GDM1 (cell line): ENCODE results near the gene SLC6A6.

Experiments used
- DNase-seq: peaks from one replicate; lab custom pipeline; 2025; lab: John Stamatoyannopoulos, UW

SLC6A6 gene

GRCh38 chr3:14470461-14470860 lies 68.1 kb downstream of the SLC6A6 start:
- DNase-seq = no peak

GRCh38 chr3:14471016-14471415 lies 68.6 kb downstream of the SLC6A6 start:
- DNase-seq = no peak

GRCh38 chr3:14471690-14472089 lies 69.3 kb downstream of the SLC6A6 start:
- DNase-seq = no peak

DNA sequence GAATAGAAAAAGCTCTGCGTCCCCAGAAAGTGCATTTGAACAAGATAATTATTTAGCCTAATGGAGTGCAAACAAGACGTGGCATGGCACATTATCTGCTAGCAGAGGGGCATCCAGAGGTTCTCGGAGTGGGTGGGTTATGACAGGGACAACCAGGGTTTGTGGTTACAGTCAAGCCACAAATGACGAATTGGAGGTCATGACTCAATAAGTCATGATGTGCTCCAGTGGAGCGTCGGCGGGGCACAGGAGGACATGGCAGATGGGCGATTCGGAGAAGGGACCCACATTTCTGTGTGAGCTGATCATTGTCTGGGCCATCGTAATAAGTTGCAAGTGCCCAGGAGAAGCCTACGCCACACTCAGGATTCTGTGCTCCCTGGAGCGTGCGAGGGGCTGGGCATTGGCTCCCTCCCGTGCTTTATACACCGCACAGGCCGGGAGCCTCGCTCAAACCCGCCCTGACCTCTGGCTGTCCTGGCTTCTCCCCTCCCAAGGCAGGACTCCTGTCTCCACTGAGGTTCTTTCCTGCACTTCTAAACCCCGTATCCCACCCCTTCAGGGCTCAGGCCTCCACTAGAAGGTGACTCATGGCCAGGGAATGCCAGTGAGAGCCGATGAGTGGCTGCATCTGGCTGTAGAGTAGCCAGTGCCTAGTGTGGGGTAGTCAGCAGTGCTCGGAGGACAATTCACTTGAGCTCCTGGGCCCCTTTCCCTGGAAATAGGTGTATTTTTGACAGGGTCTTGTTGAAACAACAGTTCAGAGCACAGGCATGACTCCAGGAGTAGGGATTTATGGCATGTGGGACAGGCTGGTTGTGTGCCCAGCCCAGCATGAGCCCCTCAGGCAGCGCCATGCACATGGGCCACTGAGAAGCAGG lies 70.3 kb downstream of the SLC6A6 start:
- DNase-seq = no peak

- DNase-seq = no peak
Measured at GRCh38 chr3:14473411-14473891, 71.0 kb downstream of the SLC6A6 start.

- no peak for DNase-seq
Measured at GRCh38 chr3:14474363-14475081, 72.1 kb downstream of the SLC6A6 start.

GRCh38 chr3:14475621-14476020 lies 73.2 kb downstream of the SLC6A6 start:
- no peak for DNase-seq

- no peak for DNase-seq
Measured at GRCh38 chr3:14476583-14477265, 74.3 kb downstream of the SLC6A6 start.

DNA sequence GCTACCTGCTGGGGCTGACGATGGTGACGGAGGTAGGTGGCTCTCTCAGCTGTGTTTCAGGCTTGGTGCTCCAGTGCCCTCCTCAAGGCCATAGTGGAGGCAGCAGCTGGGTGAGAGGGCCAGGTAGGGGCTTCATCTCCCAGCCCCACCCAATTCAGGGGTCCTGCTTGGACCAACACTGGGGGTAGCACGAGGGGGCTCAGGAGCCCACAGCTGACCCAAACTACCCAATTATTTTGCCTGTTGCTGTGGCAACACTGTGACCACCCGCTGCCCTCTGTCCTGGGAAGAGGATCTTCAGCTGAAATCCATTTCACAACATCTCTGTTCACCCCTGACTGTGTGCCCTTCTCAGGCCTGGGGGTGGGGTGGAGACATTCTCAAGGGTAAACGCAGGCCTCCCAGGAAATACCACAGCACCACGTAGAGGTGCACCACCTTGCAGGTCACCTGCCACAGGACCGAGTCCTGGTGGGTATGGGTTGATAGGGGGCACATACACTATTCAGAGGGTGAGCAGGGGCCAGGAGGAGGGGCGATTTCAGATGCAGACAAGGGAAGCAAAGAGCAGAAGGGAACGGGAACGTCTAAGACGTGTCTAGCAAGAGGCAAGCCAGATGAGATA lies 75.0 kb downstream of the SLC6A6 start:
- no peak for DNase-seq

GRCh38 chr3:14478956-14479550 lies 76.6 kb downstream of the SLC6A6 start:
- no peak for DNase-seq

DNA sequence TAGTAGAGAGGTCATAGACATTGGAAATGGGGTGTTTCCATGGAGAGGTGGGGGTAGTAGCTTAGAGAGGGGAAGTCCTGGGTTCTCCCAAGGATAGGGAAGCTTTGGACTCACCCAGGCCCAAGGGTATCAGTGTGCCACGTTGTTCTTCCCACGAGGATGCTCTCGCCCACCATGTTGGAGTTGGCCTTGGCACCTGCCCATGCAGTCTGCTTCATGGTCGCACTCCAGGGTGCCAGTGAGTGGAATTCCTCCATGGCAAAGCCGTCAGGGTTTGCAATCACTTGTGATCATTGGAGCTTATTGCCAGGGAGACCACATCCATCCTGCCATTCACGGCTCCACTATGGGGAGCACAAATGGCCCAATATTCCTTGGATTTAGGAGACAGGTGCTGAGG lies 77.2 kb downstream of the SLC6A6 start:
- DNase-seq = no peak

GRCh38 chr3:14480207-14481017 lies 78.0 kb downstream of the SLC6A6 start:
- no peak for DNase-seq

DNA sequence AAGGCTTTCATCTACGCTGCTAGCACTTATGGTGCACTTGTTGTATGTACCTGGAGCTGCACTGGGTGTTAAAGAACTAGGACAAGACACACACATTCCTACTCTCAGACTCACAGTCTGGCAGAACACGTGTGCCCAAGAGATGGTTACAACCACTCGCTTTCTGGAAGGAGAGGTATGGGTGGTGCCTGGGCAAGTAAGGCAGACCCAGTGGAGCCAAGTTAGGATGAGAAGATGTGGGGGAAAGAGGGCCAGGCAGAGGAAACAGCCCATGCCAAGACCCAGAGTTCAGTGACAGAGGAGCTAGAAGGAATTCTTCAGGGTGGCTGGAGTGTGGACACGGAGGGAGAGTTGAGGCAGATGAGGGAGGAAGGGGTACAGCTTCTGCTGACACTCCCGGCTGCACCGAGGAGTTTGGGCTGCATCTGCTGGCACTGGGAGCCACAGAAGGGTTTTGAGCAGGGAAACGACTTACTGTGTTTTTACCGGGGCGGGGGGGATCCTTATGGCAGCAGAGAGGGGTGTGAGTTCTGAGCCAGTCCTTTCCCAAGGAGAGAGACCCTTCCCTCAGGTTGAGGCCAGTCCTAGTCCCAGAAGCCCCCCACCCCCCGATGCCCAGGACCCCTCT lies 78.7 kb downstream of the SLC6A6 start:
- DNase-seq = no peak

DNA sequence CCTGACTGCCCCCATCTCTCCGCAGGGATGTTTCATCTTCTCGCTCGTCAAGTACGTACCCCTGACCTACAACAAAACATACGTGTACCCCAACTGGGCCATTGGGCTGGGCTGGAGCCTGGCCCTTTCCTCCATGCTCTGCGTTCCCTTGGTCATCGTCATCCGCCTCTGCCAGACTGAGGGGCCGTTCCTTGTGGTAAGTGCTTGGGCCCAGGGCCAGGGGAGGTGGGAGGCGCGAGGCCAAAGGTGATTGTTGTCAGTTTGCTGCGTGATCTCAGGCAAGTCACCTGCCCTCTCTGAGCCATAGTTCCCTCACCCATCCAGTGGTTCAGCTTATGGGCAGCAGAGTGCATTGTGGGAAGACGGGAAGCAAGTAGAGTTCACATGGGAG lies 79.2 kb downstream of the SLC6A6 start:
- DNase-seq = no peak

DNA sequence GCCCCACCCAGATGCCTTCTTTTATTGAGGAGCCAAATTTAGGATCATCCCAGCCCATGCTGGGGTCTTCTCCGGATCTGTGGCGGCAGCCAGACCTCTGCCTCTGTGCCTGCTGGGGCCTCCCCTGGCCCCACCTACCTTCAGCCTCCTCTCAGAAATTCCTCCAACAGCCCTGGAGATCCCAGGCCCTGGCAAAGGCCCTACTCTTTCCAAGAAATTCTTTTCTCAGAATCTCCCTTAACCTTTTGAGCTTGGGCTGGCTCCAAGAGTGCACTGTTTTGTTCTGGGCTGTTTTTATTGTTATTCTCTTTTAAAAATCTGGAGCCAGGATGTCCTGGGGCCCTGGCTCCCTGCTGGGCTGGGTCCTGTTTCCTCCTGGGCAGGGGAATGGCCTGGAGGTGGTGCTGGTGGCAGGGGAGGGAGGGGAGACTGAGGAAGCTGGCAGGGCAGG lies 79.9 kb downstream of the SLC6A6 start:
- no peak for DNase-seq

- no peak for DNase-seq
Measured at GRCh38 chr3:14483286-14483685, 80.9 kb downstream of the SLC6A6 start.

GRCh38 chr3:14484741-14485140 lies 82.3 kb downstream of the SLC6A6 start:
- no peak for DNase-seq

DNA sequence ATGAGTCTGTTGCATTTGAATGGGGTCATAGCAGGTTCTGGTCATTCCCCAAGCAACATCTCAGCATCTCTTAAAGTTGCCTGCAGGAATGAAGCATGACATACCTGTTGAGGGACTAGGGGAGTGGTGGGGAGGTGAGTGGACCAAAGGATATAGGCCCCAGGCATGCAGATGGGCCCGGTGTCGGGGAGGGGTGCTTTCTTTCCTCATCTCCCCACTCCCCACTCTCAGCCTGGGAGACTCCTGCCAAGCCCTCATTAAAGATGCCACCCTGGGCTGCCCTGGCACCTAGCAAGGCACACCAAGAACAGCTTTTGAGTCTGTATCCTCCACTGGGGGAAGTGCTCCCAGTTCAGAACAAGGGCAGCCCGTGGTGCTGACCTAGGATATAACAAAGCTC lies 83.6 kb downstream of the SLC6A6 start:
- no peak for DNase-seq

DNA sequence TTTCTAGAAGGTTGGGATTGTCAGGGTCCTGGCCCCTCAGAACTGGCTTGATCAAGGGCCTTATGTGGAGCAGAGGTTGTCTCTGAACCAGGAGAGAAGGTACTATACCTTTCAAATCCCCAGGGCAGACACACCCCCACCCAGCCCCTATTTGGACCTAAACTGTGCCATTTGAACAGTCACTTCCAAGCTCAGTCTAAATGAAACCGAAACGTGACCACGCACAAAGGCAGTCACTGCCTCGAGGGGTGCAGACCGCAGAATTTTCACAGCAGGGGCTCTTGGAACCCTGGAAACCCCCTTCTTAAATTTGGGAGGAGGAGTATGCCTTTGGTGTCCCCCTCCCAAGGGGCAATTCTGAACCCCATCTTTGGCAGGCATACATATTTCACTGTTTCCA lies 84.1 kb downstream of the SLC6A6 start:
- DNase-seq = no peak

- no peak for DNase-seq
Measured at GRCh38 chr3:14487086-14487485, 84.7 kb downstream of the SLC6A6 start.
